Bronchial epithelial cell (primary cell): ENCODE data around the gene RWDD1. TPM values are rescaled to one million over a fixed set of nuclear protein-coding genes. Genes with fewer than 3 reads are reported as not detected.

Experiments used
- DNase-seq: peaks from one replicate; pipeline ENCODE4 v3.0.0-alpha.2; 2010; ENCODE audit warnings: low read depth
- FAIRE-seq: peaks from 2 replicates; lab custom pipeline; 2011; peaks lifted over from hg19 to GRCh38; lab: Jason Lieb, UNC
- H3K27me3 ChIP-seq: 2 replicates; pipeline ENCODE4 v1.5.1; 2011; ENCODE audit warnings: low read length; ENCODE audit not compliant: control insufficient read depth, insufficient read depth
- H3K36me3 ChIP-seq: 2 replicates; pipeline ENCODE4 v1.5.1; 2011; ENCODE audit warnings: low read length; ENCODE audit not compliant: control insufficient read depth, insufficient read depth
- H3K4me3 ChIP-seq: 2 replicates; pipeline ENCODE4 v1.5.1; 2011; ENCODE audit warnings: mild to moderate bottlenecking, low read depth, low read length, control low read depth
- CTCF ChIP-seq: IDR thresholded peaks from 2 replicates; pipeline ENCODE4 v1.5.1; 2011; ENCODE audit warnings: mild to moderate bottlenecking, moderate library complexity, low read length, control low read depth, inconsistent platforms; ENCODE audit not compliant: insufficient read depth, severe bottlenecking
- total RNA-seq: library from RNA; depleted of rRNA; stranded (reverse); fragments of >200 nt; gene quantifications from 2 replicates; pipeline ENCODE4 v1.2.1, GENCODE V29; 2014

The RWDD1 gene
- total RNA-seq, 1 donor from 2014 or later, result 19.5 TPM

DNA sequence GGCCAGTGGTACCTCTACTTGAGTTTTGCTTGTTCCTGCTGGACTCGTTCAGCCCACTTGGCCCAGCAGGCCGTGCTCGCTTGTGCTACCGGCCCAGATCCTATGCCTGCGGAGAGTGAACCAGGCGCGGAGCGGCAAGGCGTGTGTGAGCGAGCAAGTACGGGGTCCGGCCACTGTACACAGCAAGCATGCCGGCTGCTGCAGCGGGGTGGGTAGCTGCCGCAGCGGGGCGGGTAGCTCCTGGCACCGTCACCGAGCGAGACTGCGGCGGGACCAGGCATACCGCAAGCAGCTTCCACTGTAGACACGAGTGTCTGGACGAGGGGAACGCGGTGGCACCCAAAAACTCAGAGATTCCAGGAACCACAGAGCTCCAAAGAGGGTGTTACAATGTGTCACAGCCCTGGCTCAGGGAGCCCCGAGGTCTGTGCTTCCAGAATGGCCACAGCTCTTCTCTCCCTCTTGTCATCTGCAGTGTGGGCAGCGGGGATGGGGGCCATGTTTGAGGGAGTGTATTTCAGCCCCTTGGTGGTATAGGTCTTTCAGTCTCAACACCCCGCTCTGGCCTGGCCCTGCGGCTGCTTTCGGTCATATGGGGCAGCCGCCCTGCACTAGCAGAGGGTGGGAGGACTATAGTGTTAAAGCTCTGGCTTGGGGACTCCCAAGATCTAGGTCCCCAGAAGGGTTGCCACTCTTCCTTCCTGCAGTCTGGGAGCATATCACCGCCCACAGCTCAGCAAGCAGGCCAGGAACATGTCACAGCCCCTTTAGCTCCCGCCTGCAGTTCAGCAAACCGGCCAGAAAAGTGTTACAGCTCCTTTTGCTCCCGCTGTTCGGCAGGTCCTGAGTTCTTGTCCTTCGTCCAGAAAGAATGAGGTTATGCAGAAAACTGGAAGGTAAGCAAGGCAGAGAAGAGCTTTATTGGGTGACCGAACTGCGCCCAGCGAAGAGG lies 6.1 kb upstream of the RWDD1 start:
- Histone ChIP-seq H3K36me3 (no peaks in the 10 kb centered on the region), H3K4me3 (peak overlapping the region; percentile 15), H3K27me3 (no peaks in the 10 kb centered on the region)
- no peak for TF ChIP-seq CTCF
- no peak for DNase-seq
- no peak for FAIRE-seq

DNA sequence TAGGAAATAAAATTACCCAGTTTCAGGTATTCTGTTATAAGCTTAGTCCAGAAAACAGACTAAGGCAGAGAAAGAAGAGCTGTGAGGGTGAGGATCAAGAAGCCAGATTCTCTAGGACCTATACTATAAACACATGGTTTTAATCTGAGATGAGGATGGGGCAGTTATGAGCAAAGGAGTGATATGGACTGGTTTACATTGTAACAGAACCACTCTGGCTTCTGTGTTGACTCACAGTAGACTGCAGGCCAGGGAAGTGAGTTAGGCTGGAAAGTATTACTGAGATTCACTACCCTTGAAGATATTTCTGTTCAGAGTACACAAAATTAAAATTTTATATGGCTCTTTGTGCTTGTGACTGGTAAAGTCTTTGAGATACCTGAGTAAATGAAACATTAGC lies 3.2 kb upstream of the RWDD1 start:
- FAIRE-seq (no peak), DNase-seq (no peak)
- Histone ChIP-seq H3K4me3 (no peak overlapping the region), H3K27me3 (no peaks in the 10 kb centered on the region), H3K36me3 (no peaks in the 10 kb centered on the region)
- no peak for TF ChIP-seq CTCF

GRCh38 chr6:116568821-116569755 lies 2.2 kb upstream of the RWDD1 start:
- no peak for TF ChIP-seq CTCF
- Histone ChIP-seq H3K36me3 (no peaks in the 10 kb centered on the region), H3K27me3 (no peaks in the 10 kb centered on the region), H3K4me3 (no peak overlapping the region)
- FAIRE-seq (no peak), DNase-seq (peak; percentile 20)

GRCh38 chr6:116571683-116572000 lies 338 bp downstream of the RWDD1 start:
- FAIRE-seq (no peak), DNase-seq (no peak)
- Histone ChIP-seq H3K36me3 (peaks cover 1% of the 10 kb centered on the region), H3K27me3 (no peaks in the 10 kb centered on the region), H3K4me3 (peak overlapping the region; percentile 81)
- no peak for TF ChIP-seq CTCF

DNA sequence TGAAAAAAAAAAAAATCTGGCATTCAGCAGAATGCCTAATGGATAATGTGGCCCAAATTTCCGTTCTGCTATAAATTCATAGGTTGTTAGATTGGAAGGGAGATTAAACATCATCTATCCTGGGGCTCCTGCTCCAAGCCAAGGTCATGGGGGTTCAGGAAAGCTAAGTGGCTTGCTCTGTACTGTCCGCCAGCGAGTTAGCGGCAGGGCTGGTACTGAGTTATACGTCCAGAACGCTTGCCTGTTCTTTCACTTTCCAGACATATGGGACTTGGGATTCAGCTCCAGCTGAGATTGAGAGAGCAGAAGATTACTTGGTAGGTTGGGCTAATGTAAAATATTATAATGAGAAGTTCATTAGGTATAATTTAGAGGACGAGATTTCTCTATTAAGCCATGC lies 858 bp downstream of the RWDD1 start:
- peak; percentile 31 for DNase-seq
- no peak for TF ChIP-seq CTCF
- H3K36me3 ChIP-seq, result peaks cover 1% of the 10 kb centered on the region
- peak overlapping the region; percentile 81 for H3K4me3 ChIP-seq
- H3K27me3 ChIP-seq, result no peaks in the 10 kb centered on the region
- no peak for FAIRE-seq
